Fibroblast of the aortic adventitia (primary cell): ENCODE measurements around the gene DOP1A. TPM values are rescaled to one million over a fixed set of nuclear protein-coding genes. Genes with fewer than 3 reads are reported as not detected.

Experiments used
- DNase-seq: peaks from one replicate; pipeline ENCODE4 v3.0.0-alpha.2; 2010; ENCODE audit warnings: low read depth
- H3K4me3 ChIP-seq: 2 replicates; pipeline ENCODE4 v1.5.1; 2011; ENCODE audit warnings: low read depth, mild to moderate bottlenecking, control low read depth, low read length, moderate library complexity
- total RNA-seq: library from RNA; depleted of rRNA; stranded (reverse); fragments of >200 nt; gene quantifications from 2 replicates; pipeline ENCODE4 v1.2.3, GENCODE V29; 2012; ENCODE audit warnings: low replicate concordance
- TF ChIP-seq, protein P1 (sequence below): IDR thresholded peaks from 2 replicates; pipeline ENCODE4 v1.5.1; 2011; ENCODE audit warnings: mild to moderate bottlenecking, low read length, control low read depth, inconsistent platforms; ENCODE audit not compliant: insufficient read depth

Gene DOP1A
- total RNA-seq, 1 donor: 32.5 TPM

DNA sequence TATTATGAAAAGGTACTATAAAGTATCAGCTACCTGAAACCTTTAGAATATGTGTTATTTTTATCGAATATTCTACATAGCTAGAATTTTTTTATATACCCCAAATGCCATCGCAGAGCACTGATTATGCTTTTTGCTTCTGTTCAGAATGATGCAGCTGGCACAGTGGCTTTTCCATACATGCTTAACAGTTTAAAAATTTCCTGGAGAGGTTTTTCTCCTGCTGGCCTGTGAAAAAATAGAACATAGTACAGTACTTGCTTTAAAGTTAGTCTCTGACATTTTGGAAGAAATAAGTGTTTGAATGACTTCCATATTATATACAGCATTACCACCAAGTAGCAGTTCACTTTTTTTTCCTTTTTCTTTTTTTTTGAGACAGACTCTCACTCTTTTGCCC, 5.3 kb downstream of the DOP1A start:
- no peak for DNase-seq
- TF ChIP-seq, protein P1, sequence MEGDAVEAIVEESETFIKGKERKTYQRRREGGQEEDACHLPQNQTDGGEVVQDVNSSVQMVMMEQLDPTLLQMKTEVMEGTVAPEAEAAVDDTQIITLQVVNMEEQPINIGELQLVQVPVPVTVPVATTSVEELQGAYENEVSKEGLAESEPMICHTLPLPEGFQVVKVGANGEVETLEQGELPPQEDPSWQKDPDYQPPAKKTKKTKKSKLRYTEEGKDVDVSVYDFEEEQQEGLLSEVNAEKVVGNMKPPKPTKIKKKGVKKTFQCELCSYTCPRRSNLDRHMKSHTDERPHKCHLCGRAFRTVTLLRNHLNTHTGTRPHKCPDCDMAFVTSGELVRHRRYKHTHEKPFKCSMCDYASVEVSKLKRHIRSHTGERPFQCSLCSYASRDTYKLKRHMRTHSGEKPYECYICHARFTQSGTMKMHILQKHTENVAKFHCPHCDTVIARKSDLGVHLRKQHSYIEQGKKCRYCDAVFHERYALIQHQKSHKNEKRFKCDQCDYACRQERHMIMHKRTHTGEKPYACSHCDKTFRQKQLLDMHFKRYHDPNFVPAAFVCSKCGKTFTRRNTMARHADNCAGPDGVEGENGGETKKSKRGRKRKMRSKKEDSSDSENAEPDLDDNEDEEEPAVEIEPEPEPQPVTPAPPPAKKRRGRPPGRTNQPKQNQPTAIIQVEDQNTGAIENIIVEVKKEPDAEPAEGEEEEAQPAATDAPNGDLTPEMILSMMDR: no peak
- H3K4me3 ChIP-seq: no peak overlapping the region

DNA sequence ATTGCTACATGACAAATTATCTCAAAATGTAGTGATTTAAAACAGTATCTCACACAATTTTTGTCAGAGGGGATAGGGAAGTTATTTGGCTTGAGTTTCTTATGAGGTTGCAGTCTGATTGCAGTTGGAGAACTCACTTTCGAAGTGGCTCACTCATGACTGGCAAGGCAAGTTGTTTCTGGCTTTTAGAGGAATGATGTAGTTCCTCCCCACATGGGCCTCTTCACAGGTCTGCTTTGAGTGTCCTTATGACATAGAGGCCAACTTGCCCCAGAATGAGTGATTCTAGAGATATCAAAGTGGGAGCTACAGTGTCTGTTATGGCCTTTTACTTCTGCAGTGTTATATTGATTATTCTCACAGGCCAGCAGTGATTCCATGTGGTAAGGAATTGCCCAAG, 6.1 kb downstream of the DOP1A start:
- TF ChIP-seq, protein P1: no peak
- DNase-seq: no peak
- H3K4me3 ChIP-seq: no peak overlapping the region

DNA sequence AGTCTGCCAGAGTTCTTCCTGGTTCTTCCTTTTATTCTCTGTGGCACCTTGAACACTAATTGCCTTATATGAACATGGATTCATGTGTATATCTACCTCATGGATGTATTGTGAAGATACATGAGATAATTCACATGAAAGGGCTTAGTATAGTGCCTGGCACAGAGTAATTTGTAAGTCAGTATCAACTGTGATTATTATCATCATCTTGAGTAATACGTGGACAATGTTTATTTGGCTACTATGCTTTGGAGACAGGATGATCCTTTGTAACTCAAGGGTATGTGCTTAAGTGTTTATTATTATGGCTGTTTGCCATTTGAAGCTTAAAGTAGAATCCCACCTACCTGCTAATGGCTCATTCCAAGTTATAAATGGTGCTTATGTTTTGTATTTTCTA, 16.0 kb downstream of the DOP1A start:
- no peak for DNase-seq
- TF ChIP-seq, protein P1: no peak
- H3K4me3 ChIP-seq: no peak overlapping the region

DNA sequence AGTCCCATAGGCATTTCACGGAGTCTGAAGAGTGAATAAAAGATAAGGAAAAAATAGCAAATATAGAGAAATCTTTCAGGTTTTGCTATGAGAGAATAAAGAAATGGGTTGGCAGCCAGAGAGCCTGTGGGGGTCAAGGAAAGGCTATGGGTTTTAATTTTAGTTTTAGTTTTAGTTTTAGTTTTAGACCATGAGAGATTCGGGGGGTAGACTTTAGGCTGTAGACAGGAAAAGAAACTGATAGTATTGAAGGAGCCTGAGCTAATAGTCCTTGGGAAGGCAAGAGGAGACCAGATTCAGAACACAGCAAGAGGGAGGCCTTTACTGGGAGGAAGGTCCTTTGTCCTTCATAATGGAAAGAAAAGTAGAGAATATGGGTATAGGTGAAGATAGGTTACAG, 19.3 kb downstream of the DOP1A start:
- H3K4me3 ChIP-seq: no peak overlapping the region
- DNase-seq: no peak
- TF ChIP-seq, protein P1: no peak

DNA sequence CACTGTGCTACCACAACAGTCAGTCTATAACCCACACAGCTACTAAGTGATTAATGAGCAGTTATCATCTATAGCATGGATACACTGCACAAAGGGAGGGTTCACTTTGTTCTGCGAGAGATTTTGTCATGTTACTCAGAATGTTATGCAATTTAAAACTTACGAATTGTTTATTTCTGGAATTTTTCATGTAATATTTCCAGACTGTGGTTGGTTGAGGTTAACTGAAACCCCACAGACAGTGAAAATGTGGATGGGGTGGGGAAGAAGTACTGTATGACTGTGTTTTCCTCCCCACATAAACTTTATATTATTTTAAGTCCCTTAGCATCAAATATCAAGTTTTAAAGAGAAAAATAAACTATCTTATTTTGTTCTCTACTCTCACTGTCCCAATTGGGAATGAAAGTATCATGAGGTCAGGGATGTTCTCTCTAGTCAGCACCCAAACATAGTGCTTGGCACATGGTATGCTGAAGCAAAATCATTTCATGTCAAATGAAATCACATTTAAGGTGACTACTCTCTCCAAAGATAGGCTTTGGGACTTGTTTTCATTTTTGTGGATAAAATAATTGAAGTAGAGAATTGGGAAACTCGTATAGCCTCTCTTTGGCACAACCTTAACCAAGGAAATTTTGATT, 25.4 kb downstream of the DOP1A start:
- TF ChIP-seq, protein P1: no peak

DNA sequence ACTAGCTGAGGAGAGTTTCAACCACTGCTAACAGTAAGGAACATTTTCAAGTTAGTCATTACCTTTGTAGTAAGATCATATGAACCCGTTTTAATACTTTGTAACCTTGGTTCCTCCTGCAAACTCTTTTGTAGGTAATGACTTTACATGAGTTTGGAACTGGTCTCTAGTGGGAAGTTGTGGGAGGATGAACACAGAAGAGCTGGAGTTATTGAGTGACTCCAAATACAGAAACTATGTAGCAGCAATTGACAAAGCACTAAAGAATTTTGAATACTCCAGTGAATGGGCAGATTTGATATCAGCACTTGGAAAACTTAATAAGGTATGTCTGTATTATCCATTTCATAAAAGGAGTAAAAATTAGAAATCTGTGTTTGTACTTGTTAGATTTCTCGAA, 29.3 kb downstream of the DOP1A start:
- no peak overlapping the region for H3K4me3 ChIP-seq
- TF ChIP-seq, protein P1: no peak
- peak; percentile 62 for DNase-seq

More for the DNA sequence above, 25.4 kb downstream of the DOP1A start:
- no peak overlapping the region for H3K4me3 ChIP-seq
- DNase-seq: peak; percentile 64

DNA sequence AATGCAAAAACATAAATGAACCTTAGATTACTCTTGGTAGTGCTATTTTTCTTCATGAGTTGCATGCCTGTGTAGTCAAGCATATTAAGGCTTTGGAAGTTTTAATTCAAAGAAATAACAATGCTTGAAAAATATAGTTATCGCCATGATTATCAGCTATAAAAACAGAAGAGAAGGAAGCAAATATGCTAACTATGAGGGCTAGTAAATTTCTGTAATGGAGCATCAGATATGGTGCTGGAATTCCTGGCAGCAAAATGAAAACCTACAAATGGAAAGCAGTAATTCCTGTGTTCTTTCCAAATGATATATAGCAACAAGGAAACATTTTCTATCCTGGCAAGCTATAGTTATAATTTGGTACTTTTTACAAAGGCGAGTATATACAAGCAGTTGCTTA, 29.7 kb downstream of the DOP1A start:
- peak; percentile 80 for DNase-seq
- TF ChIP-seq, protein P1: no peak

More for the DNA sequence above, 29.7 kb downstream of the DOP1A start:
- no peak overlapping the region for H3K4me3 ChIP-seq
